GM19372 (cell line): ENCODE data around the gene MCTP2.

Source experiments
- ATAC-seq: cut with Tn5 transposase; IDR thresholded peaks from one replicate; pipeline ENCODE4 v1.9.1; 2021; ENCODE audit warnings: mild to moderate bottlenecking, low read depth, moderate library complexity; ENCODE audit not compliant: unreplicated experiment

The MCTP2 gene

GRCh38 chr15:94386351-94386750, 155.0 kb downstream of the MCTP2 start:
- ATAC-seq: no peak

GRCh38 chr15:94387442-94387841, 156.1 kb downstream of the MCTP2 start:
- ATAC-seq: no peak

GRCh38 chr15:94387849-94388441, 156.6 kb downstream of the MCTP2 start:
- ATAC-seq: no peak

GRCh38 chr15:94395640-94396039, 164.3 kb downstream of the MCTP2 start:
- ATAC-seq: no peak

- no peak for ATAC-seq
These were observed 166.0 kb downstream of the MCTP2 start for GRCh38 chr15:94397337-94397736.

- no peak for ATAC-seq
These were observed 166.6 kb downstream of the MCTP2 start for GRCh38 chr15:94398001-94398400.

GRCh38 chr15:94400526-94401298, 169.4 kb downstream of the MCTP2 start:
- no peak for ATAC-seq

GRCh38 chr15:94403331-94403730, 172.0 kb downstream of the MCTP2 start:
- no peak for ATAC-seq

- no peak for ATAC-seq
These were observed 173.4 kb downstream of the MCTP2 start for GRCh38 chr15:94404733-94405283.

GRCh38 chr15:94411285-94411684, 179.9 kb downstream of the MCTP2 start:
- ATAC-seq: no peak

- ATAC-seq: no peak
These were observed 180.5 kb downstream of the MCTP2 start for GRCh38 chr15:94411846-94412245.

- peak; percentile 76 for ATAC-seq
These were observed 181.8 kb downstream of the MCTP2 start for GRCh38 chr15:94412979-94413746.

GRCh38 chr15:94414916-94415315, 183.6 kb downstream of the MCTP2 start:
- ATAC-seq: no peak

- no peak for ATAC-seq
These were observed 184.9 kb downstream of the MCTP2 start for GRCh38 chr15:94416267-94416666.

GRCh38 chr15:94416820-94417219, 185.5 kb downstream of the MCTP2 start:
- ATAC-seq: no peak

GRCh38 chr15:94417501-94418293, 186.3 kb downstream of the MCTP2 start:
- ATAC-seq: no peak

GRCh38 chr15:94421706-94422105, 190.3 kb downstream of the MCTP2 start:
- no peak for ATAC-seq

GRCh38 chr15:94432279-94432678, 200.9 kb downstream of the MCTP2 start:
- no peak for ATAC-seq

GRCh38 chr15:94439158-94439557, 207.8 kb downstream of the MCTP2 start:
- ATAC-seq: no peak

- ATAC-seq: no peak
These were observed 210.4 kb downstream of the MCTP2 start for GRCh38 chr15:94441760-94442159.
